PC-3 (cell line): ENCODE results near the gene PRAMEF11.
"Not testable (repeated sequence)": the region's sequence is repeated elsewhere in the genome, so short reads cannot be mapped to it uniquely, and the experiment has no call there.

Source experiments
- EZH2 ChIP-seq: fragments of 300-600 bp; sonication (generic); IDR thresholded peaks from one replicate; pipeline ENCODE4 v1.6.1; 2017; ENCODE audit warnings: antibody characterized with exemption, mild to moderate bottlenecking, low read length; ENCODE audit not compliant: unreplicated experiment
- EZH2phosphoT487 ChIP-seq: fragments of 300-600 bp; sonication (generic); IDR thresholded peaks from 2 replicates; pipeline ENCODE4 v1.6.1; 2018; ENCODE audit warnings: mild to moderate bottlenecking, antibody characterized with exemption, low read length, borderline replicate concordance
- TF ChIP-seq, protein P1 (sequence below): fragments of 300-600 bp; sonication (generic); conservative IDR thresholded peaks from 2 replicates; pipeline ENCODE4 v1.5.1; 2017; ENCODE audit warnings: antibody characterized with exemption, low read depth, mild to moderate bottlenecking, low read length

- TF ChIP-seq, protein P1, sequence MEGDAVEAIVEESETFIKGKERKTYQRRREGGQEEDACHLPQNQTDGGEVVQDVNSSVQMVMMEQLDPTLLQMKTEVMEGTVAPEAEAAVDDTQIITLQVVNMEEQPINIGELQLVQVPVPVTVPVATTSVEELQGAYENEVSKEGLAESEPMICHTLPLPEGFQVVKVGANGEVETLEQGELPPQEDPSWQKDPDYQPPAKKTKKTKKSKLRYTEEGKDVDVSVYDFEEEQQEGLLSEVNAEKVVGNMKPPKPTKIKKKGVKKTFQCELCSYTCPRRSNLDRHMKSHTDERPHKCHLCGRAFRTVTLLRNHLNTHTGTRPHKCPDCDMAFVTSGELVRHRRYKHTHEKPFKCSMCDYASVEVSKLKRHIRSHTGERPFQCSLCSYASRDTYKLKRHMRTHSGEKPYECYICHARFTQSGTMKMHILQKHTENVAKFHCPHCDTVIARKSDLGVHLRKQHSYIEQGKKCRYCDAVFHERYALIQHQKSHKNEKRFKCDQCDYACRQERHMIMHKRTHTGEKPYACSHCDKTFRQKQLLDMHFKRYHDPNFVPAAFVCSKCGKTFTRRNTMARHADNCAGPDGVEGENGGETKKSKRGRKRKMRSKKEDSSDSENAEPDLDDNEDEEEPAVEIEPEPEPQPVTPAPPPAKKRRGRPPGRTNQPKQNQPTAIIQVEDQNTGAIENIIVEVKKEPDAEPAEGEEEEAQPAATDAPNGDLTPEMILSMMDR, result not testable (repeated sequence)
- TF ChIP-seq EZH2phosphoT487, EZH2: not testable (repeated sequence)
Measured at GRCh38 chr1:12791097-12791496, 40.1 kb downstream of the PRAMEF11 start, which contains the start of gene PRAMEF1.
